ENCODE data around the gene IL13. TPM values are rescaled to one million over a fixed set of nuclear protein-coding genes. Genes with fewer than 3 reads are reported as not detected.
A peak's percentile ranks its signal among the peaks of the same experiment; 100 is the strongest.

Gene IL13
- total and polyA plus RNA-seq, 10 of the 15 experiments (the other 5 are each of a cell fraction or from before 2014, with no cell fraction given) = 0.06 to 0.40 (median 0.11) TPM; not detected in 6

GRCh38 chr5:132639706-132640130 is 18.3 kb upstream of the IL13 start (continued):
- 0 out of 2 replicates have a peak, but pooled peaks have one; percentile 32 for TF ChIP-seq CBX5 (IDR thresholded peaks at IDR 0.05; ENCODE audit: low read depth)
- no peak for TF ChIP-seq CHD1 (IDR thresholded peaks at IDR 0.05; ENCODE audit: low read depth, low read length)
- no peak for TF ChIP-seq MAX (IDR thresholded peaks at IDR 0.05; ENCODE audit: low read depth, low read length)
- TF ChIP-seq POLR2A (IDR thresholded peaks at IDR 0.05; ENCODE audit: low read depth, low read length) = no peak
- TF ChIP-seq POLR2AphosphoS2 (IDR thresholded peaks at IDR 0.05; ENCODE audit: low read depth, low read length) = no peak
- TF ChIP-seq SMAD5 (IDR thresholded peaks at IDR 0.05; ENCODE audit: low read depth) = no peak
- no peak; the same call in 1 of the 2 replicates for TF ChIP-seq TARDBP (IDR thresholded peaks at IDR 0.05; ENCODE audit: borderline replicate concordance)
- TF ChIP-seq, protein P1, sequence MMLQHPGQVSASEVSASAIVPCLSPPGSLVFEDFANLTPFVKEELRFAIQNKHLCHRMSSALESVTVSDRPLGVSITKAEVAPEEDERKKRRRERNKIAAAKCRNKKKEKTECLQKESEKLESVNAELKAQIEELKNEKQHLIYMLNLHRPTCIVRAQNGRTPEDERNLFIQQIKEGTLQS (IDR thresholded peaks at IDR 0.05; ENCODE audit: borderline replicate concordance, extremely low read depth, low read depth, low read length) = no peak
- no peak for TF ChIP-seq CEBPZ (IDR thresholded peaks at IDR 0.05; ENCODE audit: low read depth, low read length)
- no peak for TF ChIP-seq YBX1 (IDR thresholded peaks at IDR 0.05)
- TF ChIP-seq USF2 (IDR thresholded peaks at IDR 0.05; ENCODE audit: borderline replicate concordance, low read depth, low read length) = no peak
- no peak for TF ChIP-seq EZH2 (IDR thresholded peaks at IDR 0.05; ENCODE audit: borderline replicate concordance, control insufficient read depth, low read depth, low read length)
- TF ChIP-seq RBBP5 (conservative IDR thresholded peaks at IDR 0.05) = no peak
- TF ChIP-seq ZSCAN29 (IDR thresholded peaks at IDR 0.05) = no peak
- TF ChIP-seq KAT2A (conservative IDR thresholded peaks at IDR 0.05; ENCODE audit: control insufficient read depth, low read depth, low read length) = no peak
- TF ChIP-seq CREM (IDR thresholded peaks at IDR 0.05; ENCODE audit: low read depth) = peak; percentile 77; the same call in 1 of the 2 replicates
- TF ChIP-seq, protein P2, sequence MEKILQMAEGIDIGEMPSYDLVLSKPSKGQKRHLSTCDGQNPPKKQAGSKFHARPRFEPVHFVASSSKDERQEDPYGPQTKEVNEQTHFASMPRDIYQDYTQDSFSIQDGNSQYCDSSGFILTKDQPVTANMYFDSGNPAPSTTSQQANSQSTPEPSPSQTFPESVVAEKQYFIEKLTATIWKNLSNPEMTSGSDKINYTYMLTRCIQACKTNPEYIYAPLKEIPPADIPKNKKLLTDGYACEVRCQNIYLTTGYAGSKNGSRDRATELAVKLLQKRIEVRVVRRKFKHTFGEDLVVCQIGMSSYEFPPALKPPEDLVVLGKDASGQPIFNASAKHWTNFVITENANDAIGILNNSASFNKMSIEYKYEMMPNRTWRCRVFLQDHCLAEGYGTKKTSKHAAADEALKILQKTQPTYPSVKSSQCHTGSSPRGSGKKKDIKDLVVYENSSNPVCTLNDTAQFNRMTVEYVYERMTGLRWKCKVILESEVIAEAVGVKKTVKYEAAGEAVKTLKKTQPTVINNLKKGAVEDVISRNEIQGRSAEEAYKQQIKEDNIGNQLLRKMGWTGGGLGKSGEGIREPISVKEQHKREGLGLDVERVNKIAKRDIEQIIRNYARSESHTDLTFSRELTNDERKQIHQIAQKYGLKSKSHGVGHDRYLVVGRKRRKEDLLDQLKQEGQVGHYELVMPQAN (conservative IDR thresholded peaks at IDR 0.05) = no peak
- TF ChIP-seq, protein P3, sequence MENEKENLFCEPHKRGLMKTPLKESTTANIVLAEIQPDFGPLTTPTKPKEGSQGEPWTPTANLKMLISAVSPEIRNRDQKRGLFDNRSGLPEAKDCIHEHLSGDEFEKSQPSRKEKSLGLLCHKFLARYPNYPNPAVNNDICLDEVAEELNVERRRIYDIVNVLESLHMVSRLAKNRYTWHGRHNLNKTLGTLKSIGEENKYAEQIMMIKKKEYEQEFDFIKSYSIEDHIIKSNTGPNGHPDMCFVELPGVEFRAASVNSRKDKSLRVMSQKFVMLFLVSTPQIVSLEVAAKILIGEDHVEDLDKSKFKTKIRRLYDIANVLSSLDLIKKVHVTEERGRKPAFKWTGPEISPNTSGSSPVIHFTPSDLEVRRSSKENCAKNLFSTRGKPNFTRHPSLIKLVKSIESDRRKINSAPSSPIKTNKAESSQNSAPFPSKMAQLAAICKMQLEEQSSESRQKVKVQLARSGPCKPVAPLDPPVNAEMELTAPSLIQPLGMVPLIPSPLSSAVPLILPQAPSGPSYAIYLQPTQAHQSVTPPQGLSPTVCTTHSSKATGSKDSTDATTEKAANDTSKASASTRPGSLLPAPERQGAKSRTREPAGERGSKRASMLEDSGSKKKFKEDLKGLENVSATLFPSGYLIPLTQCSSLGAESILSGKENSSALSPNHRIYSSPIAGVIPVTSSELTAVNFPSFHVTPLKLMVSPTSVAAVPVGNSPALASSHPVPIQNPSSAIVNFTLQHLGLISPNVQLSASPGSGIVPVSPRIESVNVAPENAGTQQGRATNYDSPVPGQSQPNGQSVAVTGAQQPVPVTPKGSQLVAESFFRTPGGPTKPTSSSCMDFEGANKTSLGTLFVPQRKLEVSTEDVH (IDR thresholded peaks at IDR 0.05; ENCODE audit: low read depth, partially characterized antibody) = no peak
- TF ChIP-seq TCF3 (IDR thresholded peaks at IDR 0.05; ENCODE audit: borderline replicate concordance, insufficient read depth, low read depth, low read length) = no peak
- no peak for TF ChIP-seq SMC3 (IDR thresholded peaks at IDR 0.05; ENCODE audit: borderline replicate concordance, low read length)
- TF ChIP-seq CBX3 (IDR thresholded peaks at IDR 0.05; ENCODE audit: borderline replicate concordance, low read depth) = no peak
- TF ChIP-seq EED (IDR thresholded peaks at IDR 0.05; ENCODE audit: low read depth) = peak; percentile 86
- TF ChIP-seq IKZF2 (IDR thresholded peaks at IDR 0.05) = peak; percentile 84 to 89

All from GM12878 (cell line).